ENCODE measurements around the gene MYO1E.

MYO1E gene

DNA sequence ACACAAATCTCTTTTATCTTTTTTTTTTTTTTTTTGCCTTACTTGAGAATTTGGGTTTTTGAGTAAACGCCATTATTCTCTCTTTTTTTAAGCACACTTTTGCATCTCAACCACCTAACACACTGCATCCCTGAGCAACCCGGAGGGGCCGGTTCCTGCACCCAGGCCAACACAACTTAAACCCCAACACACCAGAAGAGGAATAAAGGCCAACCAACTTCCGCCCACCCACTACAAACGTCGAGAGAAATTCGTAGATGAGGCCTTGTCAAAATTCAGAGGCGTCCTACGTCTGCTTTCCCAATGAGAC is 268.1 kb downstream of the MYO1E start:
- DNase-seq (ENCODE audit: extremely low read depth in 1 of 2, low read depth in 1 of 2): no peak

DNA sequence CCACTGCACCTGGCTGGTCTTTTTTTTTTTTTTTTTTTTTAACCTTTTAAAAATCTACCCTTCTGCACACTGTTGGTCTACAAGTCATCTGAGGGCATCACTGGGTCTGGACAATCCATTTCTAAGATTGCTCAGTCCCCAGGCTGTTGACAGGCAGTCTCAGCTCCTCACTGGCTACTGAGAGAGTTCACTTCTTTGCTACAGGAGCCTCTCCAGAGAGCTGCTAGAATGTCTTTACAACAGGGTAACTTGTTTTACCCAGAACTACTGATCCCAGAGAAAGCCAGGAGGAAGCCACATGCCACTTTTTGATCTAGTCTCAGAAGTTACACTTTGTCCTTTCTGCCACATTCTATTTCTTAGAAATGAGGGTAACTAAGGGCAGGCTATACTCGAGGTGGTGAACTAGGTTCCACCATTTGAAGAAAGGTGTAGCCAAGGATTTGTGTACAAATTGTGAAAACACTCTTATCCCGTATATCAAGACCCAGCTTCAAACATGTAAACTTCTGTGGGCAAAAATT is 273.4 kb downstream of the MYO1E start:
- DNase-seq (ENCODE audit: extremely low read depth in 1 of 2, low read depth in 1 of 2): no peak

DNA sequence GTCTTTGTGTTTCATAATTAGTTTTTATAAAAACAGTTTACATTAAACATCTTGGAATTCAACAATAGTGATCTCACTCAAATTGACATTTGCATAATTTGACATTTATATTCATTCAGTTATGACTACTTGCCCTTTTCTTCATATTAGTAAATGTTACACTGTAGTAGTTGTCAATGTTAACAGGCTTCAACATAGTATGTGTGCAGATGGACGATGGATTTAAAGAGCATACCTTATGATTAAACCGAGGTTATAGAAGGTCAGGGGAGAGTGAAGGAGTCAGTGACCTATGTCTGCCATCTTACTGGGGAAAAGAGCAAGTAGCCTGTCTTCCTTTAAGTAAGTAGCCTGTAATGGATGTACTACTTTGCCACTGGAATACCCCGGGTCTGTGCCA is 276.2 kb downstream of the MYO1E start:
- DNase-seq (ENCODE audit: extremely low read depth in 1 of 2, low read depth in 1 of 2): no peak

DNA sequence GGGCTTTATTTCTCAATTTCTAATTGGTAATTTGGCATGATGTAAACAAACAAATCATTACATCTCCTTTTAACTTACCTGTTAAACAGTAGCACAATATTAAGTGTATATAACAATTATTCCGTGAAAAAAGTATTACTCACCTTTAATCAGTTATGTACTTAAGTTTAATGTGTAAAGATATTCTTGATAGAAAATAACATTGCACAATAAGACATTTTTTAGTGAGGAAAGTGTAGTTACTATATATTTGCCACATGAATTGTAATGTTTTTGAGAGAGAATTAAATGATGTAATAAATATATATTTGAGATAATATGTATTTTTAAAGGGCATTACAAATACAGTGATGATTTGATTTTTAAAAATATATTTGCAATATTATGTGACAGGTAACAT is 278.6 kb downstream of the MYO1E start:
- no peak for DNase-seq (ENCODE audit: extremely low read depth in 1 of 2, low read depth in 1 of 2)

DNA sequence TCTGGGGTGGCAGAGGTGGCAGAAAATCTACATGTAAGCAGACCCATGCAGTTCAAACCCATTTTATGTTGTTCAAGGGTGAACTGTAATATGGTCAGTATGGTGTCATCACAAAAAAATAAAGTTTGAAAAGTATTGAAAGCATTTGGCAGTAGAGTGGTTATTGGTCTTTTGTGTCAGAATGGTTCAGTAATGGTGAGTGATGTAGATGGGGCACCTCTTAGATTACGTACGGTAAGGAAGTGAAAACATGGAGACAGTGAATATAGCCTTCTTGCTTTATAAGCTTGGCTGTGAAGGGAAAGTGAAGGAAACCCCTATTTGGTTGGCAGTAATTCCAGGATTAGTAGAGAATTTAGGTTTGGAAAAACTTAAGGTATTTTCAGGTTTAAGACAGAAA is 284.9 kb downstream of the MYO1E start:
- no peak for DNase-seq (ENCODE audit: extremely low read depth in 1 of 2, low read depth in 1 of 2)

Data from activated CD8-positive, alpha-beta memory T cell treated with anti-CD3 and anti-CD28 coated beads for 1 hour (primary cell).